ENCODE results near the gene RPL31.

- no peak for TF ChIP-seq SUZ12 (IDR thresholded peaks at IDR 0.05; ENCODE audit: extremely low read depth, insufficient read depth, insufficient read length)
- no peak for TF ChIP-seq ZNF274 (IDR thresholded peaks at IDR 0.05; ENCODE audit: low read depth, low read length)
These were observed 51.0 kb downstream of the RPL31 start for GRCh38 chr2:101053117-101053516.

All from NT2/D1 (cell line).